Measurements from ENCODE around the gene MRPL2.

The MRPL2 gene

DNA sequence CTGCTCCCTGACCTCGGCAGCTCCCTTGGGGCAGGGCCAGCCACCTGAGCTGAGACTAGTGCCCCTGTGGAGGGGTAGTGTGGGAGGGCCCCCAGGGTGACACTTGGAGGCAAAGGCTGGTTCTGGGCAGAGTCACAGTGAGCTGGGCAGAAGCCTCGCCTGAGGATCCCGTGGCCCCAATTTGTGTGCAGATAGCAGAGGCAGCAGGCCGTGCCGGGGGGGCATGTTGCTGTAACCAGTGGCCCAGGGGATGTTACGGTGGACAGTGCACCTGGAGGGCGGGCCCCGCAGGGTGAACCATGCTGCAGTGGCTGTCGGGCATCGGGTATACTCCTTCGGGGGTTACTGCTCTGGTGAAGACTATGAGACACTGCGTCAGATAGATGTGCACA lies 42.3 kb downstream of the MRPL2 start:
- no peak for DNase-seq

DNA sequence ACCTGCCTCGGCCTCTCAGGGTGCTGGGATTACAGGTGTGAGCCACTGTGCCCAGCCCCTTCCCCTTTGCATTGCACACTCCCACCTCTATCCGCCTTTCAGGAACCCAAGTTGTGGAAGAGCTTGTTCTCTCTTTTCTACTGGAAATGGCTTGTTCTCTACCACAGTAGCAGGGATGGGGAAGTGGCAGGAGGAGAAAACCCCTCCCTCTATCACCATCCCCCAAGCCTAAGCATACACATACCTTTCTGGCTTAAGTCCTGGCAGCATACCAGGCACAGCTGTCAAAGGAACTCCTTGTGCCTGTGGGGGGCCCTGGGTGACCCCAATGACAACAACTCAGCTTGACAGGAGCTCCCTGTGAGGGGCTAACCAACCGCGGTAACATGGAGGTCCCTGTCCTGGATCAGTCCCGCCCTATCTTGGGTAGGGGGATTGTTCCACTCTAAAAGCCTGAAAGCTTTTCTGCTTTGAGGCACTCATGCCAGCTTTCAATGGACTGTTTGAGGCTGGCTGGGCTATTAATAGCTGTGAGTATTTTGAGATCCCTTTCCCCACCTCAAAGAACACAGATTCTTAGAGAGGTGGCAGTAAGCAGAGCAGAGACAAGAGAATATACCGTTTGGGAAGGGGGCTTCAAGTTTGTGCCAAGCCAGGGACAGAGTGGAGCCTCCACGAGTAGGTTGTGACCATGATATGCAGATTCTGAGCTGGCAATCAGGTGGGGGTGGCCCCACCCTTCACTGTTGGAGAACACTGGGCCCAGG lies 42.9 kb downstream of the MRPL2 start:
- DNase-seq, result no peak

GRCh38 chr6:43014434-43014909 lies 44.8 kb downstream of the MRPL2 start:
- no peak for DNase-seq

DNA sequence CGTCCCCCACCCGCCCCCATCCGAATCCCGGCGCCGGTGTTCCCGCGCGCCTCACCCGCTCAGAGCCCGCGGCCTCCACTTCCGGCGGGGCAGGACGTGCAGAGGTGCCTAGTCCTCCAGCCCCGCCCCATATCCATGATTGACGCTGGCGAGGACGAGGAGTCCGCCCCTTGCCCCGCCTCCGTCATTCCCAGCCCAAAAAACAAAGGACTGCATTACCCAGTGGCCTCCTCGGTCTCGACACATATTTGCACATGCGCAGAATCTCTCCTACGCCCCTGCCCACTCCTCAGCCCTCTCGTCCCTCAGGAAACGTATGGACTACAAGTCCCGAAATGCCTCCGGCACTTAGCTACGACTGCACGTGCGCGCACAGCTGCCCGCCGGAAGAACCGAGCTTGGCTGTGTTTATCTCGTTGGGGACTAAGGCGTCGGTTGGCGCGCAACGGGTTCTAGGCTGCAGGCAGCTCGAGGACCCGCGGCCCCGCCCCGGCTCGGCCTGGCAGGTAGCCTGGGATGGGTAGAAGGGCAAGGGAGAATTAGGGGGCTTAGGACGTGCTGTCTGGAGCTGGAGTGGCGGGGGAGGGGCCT lies 45.3 kb downstream of the MRPL2 start, which contains the start of the genes KLHDC3 and MEA1:
TSS of gene KLHDC3 (plus strand) at position 407 of the 591 bp plus-strand sequence. CDS start 2,944 bp downstream, outside the sequence.
TSS of gene MEA1 (minus strand) at position 104 of the 591 bp plus-strand sequence. CDS start 133 bp downstream, outside the sequence.
- peak; percentile 99 for DNase-seq

GRCh38 chr6:43013097-43013842 lies 46.0 kb downstream of the MRPL2 start:
- DNase-seq, result no peak

- no peak for DNase-seq
Observed at GRCh38 chr6:43012364-43012763, 46.9 kb downstream of the MRPL2 start.

DNA sequence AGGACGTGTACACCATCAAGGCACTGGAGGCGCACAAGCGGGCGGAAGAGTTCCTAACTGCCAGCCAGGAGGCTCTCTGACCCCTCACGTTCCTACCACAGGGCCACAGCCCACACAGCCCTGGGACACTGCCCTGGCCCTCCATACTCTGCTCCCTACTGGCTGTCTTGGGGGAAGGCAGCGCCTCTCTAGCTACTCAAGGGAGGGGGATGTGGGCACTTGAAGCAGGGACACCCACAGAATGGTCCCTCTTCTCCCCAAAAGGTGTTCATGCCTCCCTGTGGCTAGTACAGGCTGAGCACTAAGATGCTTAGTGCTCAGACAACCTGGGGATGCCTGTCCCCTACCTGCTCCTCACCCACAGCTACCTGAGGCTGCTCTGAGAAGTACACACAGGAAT lies 48.0 kb downstream of the MRPL2 start:
- no peak for DNase-seq

GRCh38 chr6:43009124-43009523 lies 50.1 kb downstream of the MRPL2 start:
- peak; percentile 26 to 40 for DNase-seq

- no peak for DNase-seq
Observed at GRCh38 chr6:43007126-43007525, 52.1 kb downstream of the MRPL2 start.

- DNase-seq, result no peak
Observed at GRCh38 chr6:43006251-43006650, 53.0 kb downstream of the MRPL2 start.

DNA sequence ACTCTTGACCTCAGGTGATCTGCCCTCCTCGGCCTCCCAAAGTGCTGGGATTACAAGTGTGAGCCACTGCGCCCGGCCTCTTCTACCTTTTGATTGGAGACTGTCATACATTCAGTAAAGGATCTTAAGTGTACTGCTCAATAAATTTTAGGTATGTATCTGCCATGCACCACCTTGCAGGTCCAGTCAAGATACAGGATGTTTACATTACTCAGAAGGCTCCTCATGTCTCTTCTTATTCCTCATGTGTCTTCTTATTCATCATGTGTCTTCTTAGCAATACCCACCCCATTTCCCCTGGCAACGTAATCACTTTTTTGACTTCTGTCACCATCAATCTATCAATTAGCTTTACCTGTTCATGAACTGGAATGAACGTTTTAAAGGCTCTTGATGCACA lies 53.4 kb downstream of the MRPL2 start:
- no peak for DNase-seq
